Measurements from ENCODE around the gene OTX2.

The OTX2 gene

DNA sequence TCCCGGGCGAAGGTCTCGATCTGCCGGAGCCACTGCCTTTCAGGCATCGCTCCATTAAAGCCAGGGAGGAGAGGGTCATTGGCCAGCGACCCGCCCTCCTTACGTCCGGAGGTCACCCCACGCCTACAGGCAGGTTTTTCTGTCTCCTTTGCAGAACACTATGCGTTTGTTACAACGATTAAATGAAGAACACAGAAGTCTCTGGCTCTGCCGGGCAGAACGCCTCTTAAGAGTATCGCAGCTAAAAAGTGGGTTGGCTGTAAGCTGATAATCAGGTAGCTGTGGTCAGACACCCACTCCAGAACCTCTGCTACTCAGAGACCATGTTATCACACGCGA is 15.0 kb downstream of the OTX2 start:
- no peak for DNase-seq
- Histone ChIP-seq H4K8ac (ENCODE audit: low read depth, low read length) (no peak overlapping the region), H2AK5ac (ENCODE audit: low read length) (no peak overlapping the region), H3K27me3 (ENCODE audit: insufficient read depth, low read length) (peaks cover 63% of the 10 kb centered on the region), H2BK5ac (ENCODE audit: low read depth, low read length, poor library complexity) (no peak overlapping the region), H3K23ac (ENCODE audit: low read length) (no peak overlapping the region), H2BK12ac (ENCODE audit: low read length) (no peak overlapping the region), H3K9me3 (ENCODE audit: insufficient read depth, low read depth, low read length) (peaks cover 2% of the 10 kb centered on the region), H3K9ac (ENCODE audit: low read length) (no peak overlapping the region), H3K14ac (ENCODE audit: low read length) (no peak overlapping the region), H3K4me3 (ENCODE audit: low read depth, low read length) (no peak overlapping the region), H4K91ac (ENCODE audit: low read depth, low read length) (no peak overlapping the region), H3K4me1 (ENCODE audit: control insufficient read depth in 1 of 2, insufficient read depth in 2 of 2, low read length in 2 of 2) (peaks cover 19 to 29% of the 10 kb centered on the region in 2 experiments), H3K36me3 (ENCODE audit: control insufficient read depth in 1 of 2, insufficient read depth in 2 of 2, low read length in 2 of 2) (no peaks in the 10 kb centered on the region), H3K4ac (ENCODE audit: low read depth, low read length) (no peak overlapping the region), H3K4me2 (ENCODE audit: low read length) (peak overlapping the region; percentile 3), H2BK120ac (ENCODE audit: insufficient read depth, low read length, poor library complexity) (no peak overlapping the region), H3K18ac (ENCODE audit: low read length) (no peak overlapping the region), H3K27ac (ENCODE audit: low read depth, low read length) (no peak overlapping the region), H3K79me1 (ENCODE audit: low read length) (no peaks in the 10 kb centered on the region), H3K79me2 (ENCODE audit: control insufficient read depth, insufficient read depth, low read length, poor library complexity) (no peaks in the 10 kb centered on the region), H2AFZ (ENCODE audit: insufficient read depth, low read length, poor library complexity) (no peak overlapping the region), H4K12ac (ENCODE audit: low read depth, low read length) (no peak overlapping the region)
- no CpG with 5 or more reads among the region's 17 CpGs for WGBS (ENCODE audit: extremely low coverage, insufficient coverage, insufficient read length)

DNA sequence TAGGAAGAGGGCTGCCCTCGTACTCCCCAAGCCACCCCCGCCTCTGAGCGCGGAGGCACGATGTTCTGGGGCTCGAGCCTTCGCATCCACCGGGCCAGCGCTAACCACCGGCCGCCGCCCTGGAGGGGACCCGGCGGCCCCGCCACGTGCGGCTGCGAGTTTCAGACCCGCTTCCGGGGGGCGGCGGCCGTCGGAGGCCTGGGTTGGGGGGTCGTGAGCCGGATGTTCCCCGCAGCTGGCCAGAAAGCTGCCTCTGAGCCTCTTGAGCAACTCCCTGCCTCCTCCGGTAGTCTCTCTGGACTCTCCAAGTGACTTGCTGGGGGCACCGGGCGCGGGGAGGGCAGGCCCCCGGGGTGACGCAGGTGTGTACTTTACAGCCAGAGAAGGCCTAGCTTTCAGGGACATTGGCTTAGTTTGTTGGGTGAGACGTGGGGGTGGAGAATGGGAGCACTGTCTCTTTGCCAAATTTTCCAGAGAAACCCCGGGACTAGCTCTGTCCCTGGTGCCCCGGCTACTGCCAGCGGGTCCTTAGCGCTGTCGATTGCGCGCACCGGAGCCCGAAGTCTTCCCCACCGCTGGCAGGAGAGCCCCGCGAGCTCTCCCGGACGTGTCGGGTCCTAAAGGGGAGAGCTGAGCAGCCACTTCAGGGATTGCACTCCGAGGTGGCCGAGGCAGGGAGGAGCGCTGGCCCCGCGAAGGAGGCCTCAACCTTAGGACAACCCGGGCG is 15.6 kb downstream of the OTX2 start:
- no peak overlapping the region for H2AFZ ChIP-seq (ENCODE audit: insufficient read depth, low read length, poor library complexity)
- H3K79me2 ChIP-seq (ENCODE audit: control insufficient read depth, insufficient read depth, low read length, poor library complexity): no peaks in the 10 kb centered on the region
- H3K4me1 ChIP-seq (ENCODE audit: control insufficient read depth in 1 of 2, insufficient read depth in 2 of 2, low read length in 2 of 2): peaks cover 19 to 29% of the 10 kb centered on the region in 2 experiments
- no peak overlapping the region for H4K91ac ChIP-seq (ENCODE audit: low read depth, low read length)
- WGBS (ENCODE audit: extremely low coverage, insufficient coverage, insufficient read length): no CpG with 5 or more reads among the region's 56 CpGs
- H3K27me3 ChIP-seq (ENCODE audit: insufficient read depth, low read length): peaks cover 60% of the 10 kb centered on the region
- H3K9ac ChIP-seq (ENCODE audit: low read length): no peak overlapping the region
- no peak overlapping the region for H3K14ac ChIP-seq (ENCODE audit: low read length)
- no peak overlapping the region for H4K12ac ChIP-seq (ENCODE audit: low read depth, low read length)
- no peak overlapping the region for H3K23ac ChIP-seq (ENCODE audit: low read length)
- peak overlapping the region; percentile 55 for H3K4me2 ChIP-seq (ENCODE audit: low read length)
- H2AK5ac ChIP-seq (ENCODE audit: low read length): no peak overlapping the region
- no peak overlapping the region for H3K27ac ChIP-seq (ENCODE audit: low read depth, low read length)
- H2BK12ac ChIP-seq (ENCODE audit: low read length): no peak overlapping the region
- H3K79me1 ChIP-seq (ENCODE audit: low read length): no peaks in the 10 kb centered on the region
- H3K18ac ChIP-seq (ENCODE audit: low read length): no peak overlapping the region
- H4K8ac ChIP-seq (ENCODE audit: low read depth, low read length): no peak overlapping the region
- H3K9me3 ChIP-seq (ENCODE audit: insufficient read depth, low read depth, low read length): peaks cover 2% of the 10 kb centered on the region
- H3K4me3 ChIP-seq (ENCODE audit: low read depth, low read length): peak overlapping the region; percentile 30
- no peak overlapping the region for H2BK5ac ChIP-seq (ENCODE audit: low read depth, low read length, poor library complexity)
- H3K36me3 ChIP-seq (ENCODE audit: control insufficient read depth in 1 of 2, insufficient read depth in 2 of 2, low read length in 2 of 2): no peaks in the 10 kb centered on the region
- no peak overlapping the region for H2BK120ac ChIP-seq (ENCODE audit: insufficient read depth, low read length, poor library complexity)
- no peak overlapping the region for H3K4ac ChIP-seq (ENCODE audit: low read depth, low read length)
- no peak for DNase-seq

GRCh38 chr14:56794088-56794556 is 16.2 kb downstream of the OTX2 start:
- H2BK5ac ChIP-seq (ENCODE audit: low read depth, low read length, poor library complexity): no peak overlapping the region
- no peak overlapping the region for H2BK12ac ChIP-seq (ENCODE audit: low read length)
- no CpG with 5 or more reads among the region's 33 CpGs for WGBS (ENCODE audit: extremely low coverage, insufficient coverage, insufficient read length)

DNA sequence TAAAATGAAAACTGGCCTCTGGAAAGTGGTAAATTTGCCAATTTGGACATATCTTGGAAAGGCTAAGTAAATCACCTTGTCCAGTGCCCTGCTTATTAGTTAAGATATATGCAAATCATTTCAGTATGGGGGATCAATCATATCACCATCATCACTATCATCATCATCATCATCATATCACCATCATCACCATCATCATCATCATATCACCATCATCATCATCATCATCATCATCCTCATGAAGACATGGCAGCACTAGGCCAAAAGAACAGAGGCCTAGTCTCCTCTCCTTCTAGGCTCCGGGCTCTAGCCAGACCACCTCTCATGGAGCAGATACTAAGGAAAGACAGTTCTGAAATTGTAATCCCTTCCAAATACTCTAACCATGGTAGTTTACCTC is 20.3 kb downstream of the OTX2 start:
- no peak overlapping the region for H3K23ac ChIP-seq (ENCODE audit: low read length)
- no peaks in the 10 kb centered on the region for H3K79me2 ChIP-seq (ENCODE audit: control insufficient read depth, insufficient read depth, low read length, poor library complexity)
- no peak overlapping the region for H3K18ac ChIP-seq (ENCODE audit: low read length)
- no peak overlapping the region for H2BK5ac ChIP-seq (ENCODE audit: low read depth, low read length, poor library complexity)
- peaks cover 2% of the 10 kb centered on the region for H3K9me3 ChIP-seq (ENCODE audit: insufficient read depth, low read depth, low read length)
- no peak overlapping the region for H2BK12ac ChIP-seq (ENCODE audit: low read length)
- no peak overlapping the region for H4K91ac ChIP-seq (ENCODE audit: low read depth, low read length)
- H3K9ac ChIP-seq (ENCODE audit: low read length): no peak overlapping the region
- H3K14ac ChIP-seq (ENCODE audit: low read length): no peak overlapping the region
- no CpG with 5 or more reads among the region's 1 CpG for WGBS (ENCODE audit: extremely low coverage, insufficient coverage, insufficient read length)
- H3K36me3 ChIP-seq (ENCODE audit: control insufficient read depth in 1 of 2, insufficient read depth in 2 of 2, low read length in 2 of 2): no peaks in the 10 kb centered on the region
- H2AFZ ChIP-seq (ENCODE audit: insufficient read depth, low read length, poor library complexity): no peak overlapping the region
- no peak overlapping the region for H4K8ac ChIP-seq (ENCODE audit: low read depth, low read length)
- H3K27me3 ChIP-seq (ENCODE audit: insufficient read depth, low read length): peaks cover 14% of the 10 kb centered on the region
- H4K12ac ChIP-seq (ENCODE audit: low read depth, low read length): no peak overlapping the region
- no peak overlapping the region for H2BK120ac ChIP-seq (ENCODE audit: insufficient read depth, low read length, poor library complexity)
- DNase-seq: no peak
- H3K4ac ChIP-seq (ENCODE audit: low read depth, low read length): no peak overlapping the region
- H3K27ac ChIP-seq (ENCODE audit: low read depth, low read length): no peak overlapping the region
- no peaks in the 10 kb centered on the region for H3K79me1 ChIP-seq (ENCODE audit: low read length)
- H3K4me1 ChIP-seq (ENCODE audit: control insufficient read depth in 1 of 2, insufficient read depth in 2 of 2, low read length in 2 of 2): peaks cover 8 to 10% of the 10 kb centered on the region in 2 experiments
- H3K4me3 ChIP-seq (ENCODE audit: low read depth, low read length): no peak overlapping the region
- H3K4me2 ChIP-seq (ENCODE audit: low read length): no peak overlapping the region
- H2AK5ac ChIP-seq (ENCODE audit: low read length): no peak overlapping the region

More at GRCh38 chr14:56794088-56794556, 16.2 kb downstream of the OTX2 start:
- Histone ChIP-seq H3K4me2 (ENCODE audit: low read length) (peak overlapping the region; percentile 55), H3K23ac (ENCODE audit: low read length) (no peak overlapping the region), H3K9ac (ENCODE audit: low read length) (no peak overlapping the region), H3K79me1 (ENCODE audit: low read length) (no peaks in the 10 kb centered on the region), H3K36me3 (ENCODE audit: control insufficient read depth in 1 of 2, insufficient read depth in 2 of 2, low read length in 2 of 2) (no peaks in the 10 kb centered on the region), H3K9me3 (ENCODE audit: insufficient read depth, low read depth, low read length) (peaks cover 2% of the 10 kb centered on the region), H4K91ac (ENCODE audit: low read depth, low read length) (no peak overlapping the region), H3K79me2 (ENCODE audit: control insufficient read depth, insufficient read depth, low read length, poor library complexity) (no peaks in the 10 kb centered on the region), H3K4ac (ENCODE audit: low read depth, low read length) (no peak overlapping the region), H3K14ac (ENCODE audit: low read length) (no peak overlapping the region), H2AK5ac (ENCODE audit: low read length) (no peak overlapping the region), H2AFZ (ENCODE audit: insufficient read depth, low read length, poor library complexity) (no peak overlapping the region), H3K4me1 (ENCODE audit: control insufficient read depth in 1 of 2, insufficient read depth in 2 of 2, low read length in 2 of 2) (peaks cover 19 to 29% of the 10 kb centered on the region in 2 experiments), H3K18ac (ENCODE audit: low read length) (no peak overlapping the region), H4K8ac (ENCODE audit: low read depth, low read length) (no peak overlapping the region), H3K27me3 (ENCODE audit: insufficient read depth, low read length) (peaks cover 54% of the 10 kb centered on the region), H3K4me3 (ENCODE audit: low read depth, low read length) (peak overlapping the region; percentile 30), H4K12ac (ENCODE audit: low read depth, low read length) (no peak overlapping the region), H2BK120ac (ENCODE audit: insufficient read depth, low read length, poor library complexity) (no peak overlapping the region), H3K27ac (ENCODE audit: low read depth, low read length) (no peak overlapping the region)
- DNase-seq: no peak
